Endothelial cell of umbilical vein (primary cell): ENCODE measurements around the gene LARP1B. TPM values are rescaled to one million over a fixed set of nuclear protein-coding genes. Genes with fewer than 3 reads are reported as not detected.

ENCODE experiments used
- BruUV-seq: library from RNA; stranded (reverse); fragments of 400-500 nt; replicated peaks from 2 replicates; lab custom pipeline; 2021; lab: Mats Ljungman, UMichigan
- CTCF ChIA-PET: fragments of 300-600, 350-600 bp; sonication (Branson Sonifier 250); formaldehyde crosslinking; loops from one replicate; lab custom pipeline; 2021; ENCODE audit warnings: antibody characterized with exemption, inconsistent platforms; lab: Charles Lee
- POLR2A ChIA-PET: fragments of 300-600, 350-600 bp; sonication (Branson Sonifier 250); formaldehyde crosslinking; loops from one replicate; lab custom pipeline; 2021; ENCODE audit warnings: antibody characterized with exemption, inconsistent platforms; lab: Charles Lee
- DNase-seq: peaks from one replicate; pipeline ENCODE4 v3.0.0-alpha.2; 2011; ENCODE audit warnings: low read depth, low spot score
- FAIRE-seq: peaks from 2 replicates; lab custom pipeline; 2011; peaks lifted over from hg19 to GRCh38; lab: Jason Lieb, UNC
- H2AFZ ChIP-seq: 2 replicates; pipeline ENCODE4 v1.6.0; 2012; ENCODE audit warnings: low read depth, low read length, control low read depth, inconsistent platforms
- H3K27ac ChIP-seq: 2 replicates; pipeline ENCODE4 v1.5.1; 2011; ENCODE audit warnings: low read depth, mild to moderate bottlenecking, control low read depth, low read length, moderate library complexity; ENCODE audit not compliant: insufficient read depth
- H3K27me3 ChIP-seq, 2 experiments: 2 replicates each; pipeline versions ENCODE4 v1.6.0 to v1.6.1; 2011; ENCODE audit warnings: low read length in 2 of 2, mixed read lengths in 1 of 2; ENCODE audit not compliant: control insufficient read depth in 2 of 2, insufficient read depth in 2 of 2
- H3K36me3 ChIP-seq, 2 experiments: 2 replicates in 1 of 2; 3 replicates in 1 of 2; pipeline ENCODE4 v1.5.1; 2011; ENCODE audit warnings: low read length in 2 of 2, mild to moderate bottlenecking in 1 of 2, moderate library complexity in 1 of 2; ENCODE audit not compliant: control insufficient read depth in 2 of 2, insufficient read depth in 2 of 2; ENCODE audit errors: extremely low read depth in 1 of 2
- H3K4me1 ChIP-seq: 3 replicates; pipeline ENCODE4 v1.5.1; 2011; ENCODE audit warnings: mild to moderate bottlenecking, low read length; ENCODE audit not compliant: control insufficient read depth, insufficient read depth; ENCODE audit errors: extremely low read depth
- H3K4me2 ChIP-seq: 2 replicates; pipeline ENCODE4 v1.6.1; 2011; ENCODE audit warnings: low read length, control low read depth, mixed read lengths; ENCODE audit not compliant: insufficient read depth
- H3K4me3 ChIP-seq, 3 experiments: fragments of 200-600 bp in 1 of 3; sonication (generic), shearing (Covaris generic) in 1 of 3; replicated peaks in 1 of 3; 2 replicates each; pipeline ENCODE4 v1.5.1; 2011 to 2016; ENCODE audit warnings: control low read depth in 3 of 3, low read length in 3 of 3, mild to moderate bottlenecking in 2 of 3, inconsistent platforms in 1 of 3, low read depth in 1 of 3, moderate library complexity in 1 of 3; ENCODE audit not compliant: insufficient read depth in 1 of 3
- H3K79me2 ChIP-seq: 2 replicates; pipeline ENCODE4 v1.6.0; 2012; ENCODE audit warnings: low read length, inconsistent platforms; ENCODE audit not compliant: control insufficient read depth, insufficient read depth
- H3K9ac ChIP-seq: replicated peaks from 2 replicates; pipeline ENCODE3; 2011; ENCODE audit warnings: low read length, control low read depth; ENCODE audit not compliant: insufficient read depth; ENCODE audit errors: extremely low read depth
- H3K9me1 ChIP-seq: replicated peaks from 3 replicates; pipeline ENCODE4 v1.6.0; 2011; ENCODE audit warnings: mild to moderate bottlenecking, low read length; ENCODE audit not compliant: control insufficient read depth, insufficient read depth; ENCODE audit errors: extremely low read depth
- H3K9me3 ChIP-seq: replicated peaks from 2 replicates; pipeline ENCODE4 v1.5.1; 2012; ENCODE audit warnings: low read length, inconsistent platforms; ENCODE audit not compliant: control insufficient read depth, insufficient read depth
- H4K20me1 ChIP-seq: replicated peaks from 2 replicates; pipeline ENCODE3; 2011; ENCODE audit warnings: mild to moderate bottlenecking, low read length; ENCODE audit not compliant: control insufficient read depth, insufficient read depth; ENCODE audit errors: extremely low read depth
- CTCF ChIP-seq, 2 donors: IDR thresholded peaks; 1 replicate in 1 of 2; 2 replicates in 1 of 2; pipeline ENCODE4 v1.5.1; 2011; ENCODE audit warnings: low read length in 2 of 2, mild to moderate bottlenecking in 2 of 2, moderate library complexity in 2 of 2, control low read depth in 1 of 2, inconsistent platforms in 1 of 2, low read depth in 1 of 2; ENCODE audit not compliant: insufficient read depth in 1 of 2; ENCODE audit errors: extremely low read depth in 1 of 2
- EZH2 ChIP-seq: IDR thresholded peaks from 2 replicates; pipeline ENCODE4 v1.6.1; 2012; ENCODE audit warnings: borderline replicate concordance, low read depth, mild to moderate bottlenecking, moderate library complexity, low read length, inconsistent platforms; ENCODE audit not compliant: severe bottlenecking
- FOS ChIP-seq: IDR thresholded peaks from 2 replicates; pipeline ENCODE4 v1.6.1; 2011; ENCODE audit warnings: mild to moderate bottlenecking, low read length, moderate library complexity, borderline replicate concordance; ENCODE audit not compliant: insufficient read depth
- GATA2 ChIP-seq: IDR thresholded peaks from 2 replicates; pipeline ENCODE4 v1.7.0; 2011; ENCODE audit warnings: low read depth, mild to moderate bottlenecking, moderate library complexity, mixed read lengths, low read length; ENCODE audit not compliant: insufficient read length, insufficient read depth
- JUN ChIP-seq: IDR thresholded peaks from 2 replicates; pipeline ENCODE4 v1.6.1; 2011; ENCODE audit warnings: borderline replicate concordance, low read depth; ENCODE audit not compliant: insufficient read length, insufficient read depth
- MYC ChIP-seq: IDR thresholded peaks from one replicate; pipeline ENCODE4 v1.6.1; 2011; ENCODE audit warnings: mild to moderate bottlenecking, low read depth, low read length
- POLR2A ChIP-seq: IDR thresholded peaks from 2 replicates; pipeline ENCODE4 v1.6.1; 2012; ENCODE audit warnings: low read depth, mild to moderate bottlenecking, control low read depth, low read length
- POLR2AphosphoS5 ChIP-seq: IDR thresholded peaks from 2 replicates; pipeline ENCODE4 v1.6.1; 2012; ENCODE audit warnings: low read depth, mild to moderate bottlenecking, control low read depth, low read length, moderate library complexity; ENCODE audit not compliant: insufficient read depth
- dilution Hi-C: fragments of 300-500 bp; cut with MboI; formaldehyde crosslinking; loops from one replicate; pipeline ENCODE4 v1.15.0; 2019; ENCODE audit warnings: low sequenced_read_pairs; ENCODE audit not compliant: extremely low pct_ligation_motif_present
- intact Hi-C: fragments of 100-400 bp; cut with micrococcal nuclease; formaldehyde crosslinking; loops from one replicate; pipeline ENCODE4 v1.10.0; 2022
- polyA plus RNA-seq, 4 experiments: library from polyadenylated mRNA; depleted of rRNA in 3 of 4; stranded (reverse) in 3 of 4; unstranded in 1 of 4; fragments of >200 nt; gene quantifications; 2 replicates each; pipeline versions ENCODE4 v1.2.1 to v1.2.3, GENCODE V29; 2011 to 2012; ENCODE audit warnings: missing spikeins in 1 of 4
- total RNA-seq: library from RNA; stranded (reverse); gene quantifications from 2 replicates; pipeline ENCODE4 v1.2.3, GENCODE V29; 2021
- TF ChIP-seq, protein P1 (sequence below): IDR thresholded peaks from 2 replicates; pipeline ENCODE4 v1.6.1; 2011; ENCODE audit not compliant: insufficient read depth, insufficient read length

LARP1B gene
- total and polyA plus RNA-seq, 2 donors (not counting 3 experiments of a cell fraction or from before 2014, with no cell fraction given), result 7.3 to 28.8 TPM

- H3K9me1 ChIP-seq, result no peaks in the 10 kb centered on the region
These were observed 4.7 kb upstream of the LARP1B start for GRCh38 chr4:128056396-128056795.

More at GRCh38 chr4:128056396-128056795, 4.7 kb upstream of the LARP1B start:
- CTCF ChIA-PET, result no interaction called here
- intact Hi-C loops (no loop called here), dilution Hi-C loops (no loop called here)
- H3K9me3 ChIP-seq, result no peaks in the 10 kb centered on the region
- no peak for DNase-seq
- no peak for TF ChIP-seq MYC
- TF ChIP-seq, protein P1, sequence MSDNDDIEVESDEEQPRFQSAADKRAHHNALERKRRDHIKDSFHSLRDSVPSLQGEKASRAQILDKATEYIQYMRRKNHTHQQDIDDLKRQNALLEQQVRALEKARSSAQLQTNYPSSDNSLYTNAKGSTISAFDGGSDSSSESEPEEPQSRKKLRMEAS, result no peak
- no peak for TF ChIP-seq EZH2
- TF ChIP-seq JUN, result no peak
- TF ChIP-seq POLR2AphosphoS5, result no peak
- TF ChIP-seq FOS, result no peak
- no peak for TF ChIP-seq POLR2A
- TF ChIP-seq GATA2, result no peak
- TF ChIP-seq CTCF (IDR thresholded peaks at IDR 0.05; ENCODE audit: extremely low read depth in 1 of 2, insufficient read depth in 1 of 2, low read depth in 1 of 2, low read length in 2 of 2), result no peak
- H3K27ac ChIP-seq, result no peak overlapping the region
- no peaks in the 10 kb centered on the region for H3K27me3 ChIP-seq
- H3K9ac ChIP-seq, result no peak overlapping the region
- H3K36me3 ChIP-seq, result no peaks in the 10 kb centered on the region
- no peak overlapping the region for H3K4me2 ChIP-seq
- no peak overlapping the region for H2AFZ ChIP-seq
- H3K4me3 ChIP-seq, result no peak overlapping the region
- no peaks in the 10 kb centered on the region for H4K20me1 ChIP-seq
- BruUV-seq, result no TSS peak
- POLR2A ChIA-PET, result no interaction called here
- H3K4me1 ChIP-seq, result peaks cover 5% of the 10 kb centered on the region
- no peak for FAIRE-seq
- no peaks in the 10 kb centered on the region for H3K79me2 ChIP-seq
